Small intestine (tissue), 7 donors: ENCODE data around the gene OR52W1. TPM values are rescaled to one million over a fixed set of nuclear protein-coding genes. Genes with fewer than 3 reads are reported as not detected.
"Not testable (repeated sequence)": the region's sequence is repeated elsewhere in the genome, so short reads cannot be mapped to it uniquely, and the experiment has no call there.

Experiments
- DNase-seq, 2 donors: peaks; one replicate each; pipeline versions ENCODE4 v3.0.0 to v3.0.0-alpha.2; 2013
- FAIRE-seq: peaks from 2 replicates; lab custom pipeline; 2012; peaks lifted over from hg19 to GRCh38; lab: Jason Lieb, UNC
- H3K27ac ChIP-seq, 3 donors: one replicate each; pipeline ENCODE4 v1.5.1; 2013; ENCODE audit warnings: low read length in 2 of 3, mild to moderate bottlenecking in 2 of 3, control low read depth in 1 of 3, inconsistent platforms in 1 of 3, low read depth in 1 of 3, moderate library complexity in 1 of 3
- H3K27me3 ChIP-seq, 3 donors: one replicate each; pipeline ENCODE4 v1.6.1; 2013; ENCODE audit warnings: low read length in 3 of 3, inconsistent platforms in 1 of 3; ENCODE audit not compliant: control insufficient read depth in 3 of 3, insufficient read depth in 3 of 3
- H3K36me3 ChIP-seq, 3 donors: one replicate each; pipeline ENCODE4 v1.6.1; 2013; ENCODE audit warnings: low read length in 3 of 3, inconsistent platforms in 1 of 3, low read depth in 1 of 3, mild to moderate bottlenecking in 1 of 3, moderate library complexity in 1 of 3; ENCODE audit not compliant: control insufficient read depth in 3 of 3, insufficient read depth in 2 of 3
- H3K4me1 ChIP-seq, 3 donors: one replicate each; pipeline ENCODE4 v1.6.1; 2013; ENCODE audit warnings: low read length in 2 of 3, inconsistent platforms in 1 of 3, low read depth in 1 of 3, mild to moderate bottlenecking in 1 of 3, moderate library complexity in 1 of 3; ENCODE audit not compliant: control insufficient read depth in 3 of 3, insufficient read depth in 2 of 3
- H3K4me3 ChIP-seq, 3 donors: one replicate each; pipeline ENCODE4 v1.5.1; 2013; ENCODE audit warnings: low read length in 3 of 3, control low read depth in 1 of 3, inconsistent platforms in 1 of 3, low read depth in 1 of 3, mild to moderate bottlenecking in 1 of 3, moderate library complexity in 1 of 3
- H3K9me3 ChIP-seq, 2 donors: one replicate each; pipeline ENCODE4 v1.6.1; 2013; ENCODE audit warnings: low read depth in 1 of 2, low read length in 1 of 2; ENCODE audit not compliant: control insufficient read depth in 2 of 2, insufficient read depth in 1 of 2
- WGBS, 3 donors: extraction: QIAGEN DNeasy Blood & Tissue Kit; methylation state at CpG; one replicate each; pipeline ENCODE4 v1.1.7; 2013; 5-methylcytosine and 5-hydroxymethylcytosine counted together
- polyA plus RNA-seq, 4 donors: library from polyadenylated mRNA; stranded (reverse) in 3 of 4; unstranded in 1 of 4; fragments of 200-250 nt in 3 of 4; fragments of 120-200 nt in 1 of 4; gene quantifications; one replicate each; pipeline versions ENCODE4 v1.2.1 to v1.2.3, GENCODE V29; 2013
- donor health status: healthy with polysubstance abuse.
- donor health status: control.
- donor health status: control.
- donor health status: Bipolar disorder and iron deficiency.
- donor health status: healthy.

The OR52W1 gene
- polyA plus RNA-seq, 4 donors: 0.12 TPM; not detected in 3

GRCh38 chr11:6248897-6249296, 49.9 kb downstream of the OR52W1 start:
- not testable (repeated sequence) for DNase-seq, H3K36me3 ChIP-seq, FAIRE-seq, H3K9me3 ChIP-seq, H3K27ac ChIP-seq, H3K27me3 ChIP-seq, H3K4me3 ChIP-seq
- 68 to 91% (median 77%) methylated on average over 3 of the region's 3 CpGs for WGBS, 3 donors
- peaks cover 9 to 32% (median 10%) of the 10 kb centered on the region in 3 donors for H3K4me1 ChIP-seq

Other genes with a start within 250 kb of the OR52W1 start
- gene OR56A5, start 230.7 kb upstream of the OR52W1 start, polyA plus RNA-seq: not detected
- not detected for gene OR52L1, start 212.2 kb upstream of the OR52W1 start, polyA plus RNA-seq
- under 1 TPM in 1 of 4 donors, not detected in 3; 0.01 TPM for gene OR56A4, start 192.3 kb upstream of the OR52W1 start, polyA plus RNA-seq
- under 1 TPM in 1 of 4 donors, not detected in 3; under 0.01 TPM for gene OR56A1, start 168.5 kb upstream of the OR52W1 start, polyA plus RNA-seq
- under 1 TPM in 1 of 4 donors, not detected in 3; 0.31 TPM for gene OR56B4, start 91.5 kb upstream of the OR52W1 start, polyA plus RNA-seq
- not detected for gene OR52B2, start 28.9 kb upstream of the OR52W1 start, polyA plus RNA-seq
- under 1 TPM in 1 of 4 donors, not detected in 3; 0.66 TPM for gene C11orf42, start 6.3 kb downstream of the OR52W1 start, polyA plus RNA-seq
- gene FHIP1B, start 35.4 kb downstream of the OR52W1 start, polyA plus RNA-seq: 100 to 1,000 TPM in 3 of 4 donors, 10 to 100 TPM in 1; 63.4 to 157 (median 121) TPM
- under 1 TPM in 2 of 4 donors, not detected in 2; 0.09 to 0.32 TPM for gene CNGA4, start 39.9 kb downstream of the OR52W1 start, polyA plus RNA-seq
- under 1 TPM in 2 of 4 donors, not detected in 2; 0.06 TPM for gene CCKBR, start 60.6 kb downstream of the OR52W1 start, polyA plus RNA-seq
- gene CAVIN3, start 121.3 kb downstream of the OR52W1 start, polyA plus RNA-seq: 10 to 100 TPM in 3 of 4 donors, 1 to 10 TPM in 1; 2.0 to 29.6 (median 12.3) TPM
- 10 to 100 TPM; 22.0 to 41.2 (median 29.3) TPM for gene SMPD1, start 191.2 kb downstream of the OR52W1 start, polyA plus RNA-seq
- gene APBB1, start 219.9 kb downstream of the OR52W1 start, polyA plus RNA-seq: 10 to 100 TPM in 2 of 4 donors, 1 to 10 TPM in 2; 2.5 to 17.8 (median 11.9) TPM
- 1 to 10 TPM in 3 of 4 donors, under 1 TPM in 1; 0.85 to 5.7 (median 3.3) TPM for gene HPX, start 241.8 kb downstream of the OR52W1 start, polyA plus RNA-seq